Fibroblast of upper back skin (primary cell): Measurements from ENCODE around the gene IL22RA1.
A peak's percentile ranks its signal among the peaks of the same experiment; 100 is the strongest.

ENCODE experiments used
- DNase-seq: peaks from one replicate; pipeline ENCODE4 v3.0.0-alpha.2; 2013

The IL22RA1 gene

GRCh38 chr1:24096009-24096738 is 46.8 kb downstream of the IL22RA1 start:
- DNase-seq, result no peak

- no peak for DNase-seq
Observed at GRCh38 chr1:24095140-24095859, 47.6 kb downstream of the IL22RA1 start.

GRCh38 chr1:24094554-24094953 is 48.4 kb downstream of the IL22RA1 start:
- no peak for DNase-seq

- DNase-seq, result no peak
Observed at GRCh38 chr1:24093732-24094131, 49.2 kb downstream of the IL22RA1 start.

- DNase-seq, result no peak
Observed at GRCh38 chr1:24092979-24093378, 50.0 kb downstream of the IL22RA1 start.

DNA sequence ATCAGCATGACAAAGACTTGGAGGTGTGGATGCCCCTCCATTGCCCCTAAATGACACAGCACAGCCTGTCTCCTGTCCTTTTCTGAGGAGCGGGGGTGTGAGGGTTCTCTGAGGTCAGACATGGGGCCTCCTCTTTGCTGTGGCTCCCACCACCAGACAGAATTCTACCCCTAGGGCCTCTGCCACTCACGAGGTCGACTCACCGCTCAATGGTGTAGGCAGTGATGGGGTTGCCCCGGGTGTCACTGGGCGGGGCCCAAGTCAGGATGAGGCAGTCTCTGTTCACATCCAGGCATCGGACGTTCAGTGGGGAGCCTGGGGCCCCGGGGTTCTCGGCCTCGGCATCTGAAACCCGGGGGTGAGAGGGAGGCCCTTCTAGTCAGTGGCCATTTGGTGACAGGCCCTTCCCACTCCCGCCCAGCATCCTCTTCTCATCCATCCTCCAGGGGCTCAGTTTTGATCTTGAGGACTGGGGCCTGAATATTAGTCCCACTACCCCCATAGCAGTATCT is 50.9 kb downstream of the IL22RA1 start:
- no peak for DNase-seq

DNA sequence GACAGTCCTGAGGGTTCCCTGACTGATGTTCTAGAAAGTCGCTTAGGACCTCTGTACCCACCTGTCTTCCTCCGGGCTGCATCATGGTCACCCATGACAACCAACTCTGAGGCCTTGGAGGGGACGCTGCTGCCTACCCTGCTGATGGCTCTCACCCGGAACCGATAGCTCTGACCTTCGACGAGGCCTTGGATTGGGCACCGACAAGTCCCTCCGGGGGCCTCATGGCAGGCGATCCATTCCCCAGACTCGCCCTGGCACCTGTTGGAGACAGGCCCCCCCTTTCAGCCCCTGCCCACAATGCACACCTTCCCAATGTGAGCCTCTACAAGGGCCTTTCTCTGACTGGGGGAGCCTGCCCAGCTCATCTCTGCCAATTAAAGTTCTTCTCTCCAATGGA is 52.2 kb downstream of the IL22RA1 start:
- DNase-seq, result no peak

GRCh38 chr1:24089743-24090555 is 53.0 kb downstream of the IL22RA1 start:
- no peak for DNase-seq

GRCh38 chr1:24089027-24089742 is 53.8 kb downstream of the IL22RA1 start:
- DNase-seq, result no peak

DNA sequence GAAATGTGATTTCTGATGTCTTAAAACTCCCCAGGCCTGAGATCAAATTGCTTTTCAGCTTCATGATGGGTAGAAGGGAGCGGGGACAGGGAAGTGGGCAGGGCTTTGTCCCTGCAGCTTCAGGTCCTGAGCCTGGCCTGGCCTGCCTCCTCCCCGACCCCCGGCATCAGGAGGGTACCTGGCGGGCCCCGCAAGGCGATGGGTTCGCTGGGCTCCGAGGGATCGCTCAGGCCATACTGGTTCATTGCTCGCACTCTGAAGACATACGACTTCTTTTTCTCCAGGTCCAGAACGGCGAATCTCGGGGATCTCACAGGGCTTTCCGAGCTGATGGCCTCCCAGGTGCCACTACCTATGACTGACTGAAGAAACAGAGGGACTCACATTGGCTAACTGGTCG is 56.5 kb downstream of the IL22RA1 start:
- DNase-seq, result no peak

- DNase-seq, result peak; percentile 20
Observed at GRCh38 chr1:24085546-24085945, 57.4 kb downstream of the IL22RA1 start.

- no peak for DNase-seq
Observed at GRCh38 chr1:24085007-24085406, 57.9 kb downstream of the IL22RA1 start.

- DNase-seq, result no peak
Observed at GRCh38 chr1:24084050-24084449, 58.9 kb downstream of the IL22RA1 start.

DNA sequence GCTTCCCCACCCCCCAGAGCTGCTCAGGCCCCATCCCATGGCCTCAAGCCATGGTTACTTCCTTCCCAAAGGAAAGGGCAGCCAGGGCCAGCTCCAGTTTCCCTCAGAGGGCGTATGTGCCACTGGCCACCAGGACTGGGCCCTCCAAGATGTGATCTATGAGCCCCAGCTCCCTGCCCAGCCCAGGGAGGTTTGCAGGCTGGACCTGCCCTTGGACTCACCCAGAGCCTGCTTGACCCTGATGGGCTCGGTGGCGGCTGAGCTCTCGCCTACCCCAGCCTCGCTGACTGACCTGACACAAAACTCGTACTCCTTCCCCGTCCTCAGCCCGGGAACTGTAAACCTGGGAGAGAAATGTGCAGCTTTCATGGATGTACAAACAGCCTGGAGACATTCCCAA is 60.6 kb downstream of the IL22RA1 start:
- DNase-seq, result no peak

DNA sequence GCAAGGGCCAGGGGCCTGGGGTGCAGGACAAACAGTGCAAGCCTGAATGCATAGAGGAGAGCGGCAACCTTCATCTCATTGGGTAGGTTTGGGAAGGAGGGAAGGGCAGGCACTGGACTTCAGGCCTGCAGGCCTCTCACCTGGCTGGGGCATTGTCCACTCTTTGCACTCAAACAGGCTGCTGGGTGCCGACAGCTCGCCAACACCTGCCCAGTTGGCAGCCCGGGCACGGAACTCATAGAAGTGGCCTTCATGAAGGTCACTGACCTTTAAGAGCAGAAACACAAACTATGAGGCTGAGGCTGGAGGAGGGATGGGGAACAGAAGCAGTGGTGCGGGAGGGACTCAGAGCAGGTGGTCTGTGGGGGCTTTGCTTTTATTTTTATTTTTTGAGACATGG is 61.8 kb downstream of the IL22RA1 start:
- no peak for DNase-seq

DNA sequence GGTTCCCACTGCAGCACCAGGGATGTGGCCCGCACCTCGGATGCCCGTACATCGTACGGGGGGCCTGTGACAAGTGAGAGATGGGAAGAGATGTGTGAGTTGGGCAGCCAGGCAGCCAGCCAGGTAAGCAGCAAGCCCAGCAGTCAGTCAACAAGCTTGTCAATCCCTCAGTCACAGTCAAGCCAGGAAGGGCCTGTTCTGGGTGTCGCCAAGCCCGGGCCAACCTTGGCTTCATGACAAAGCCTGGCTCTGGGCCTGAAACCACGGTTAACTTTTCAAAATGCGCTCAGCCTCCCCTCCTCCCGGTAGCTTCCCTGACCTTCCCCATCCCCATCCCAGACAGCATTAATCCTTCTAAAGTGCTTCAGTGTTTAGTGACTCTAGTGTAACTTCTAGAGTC is 62.8 kb downstream of the IL22RA1 start:
- no peak for DNase-seq

DNA sequence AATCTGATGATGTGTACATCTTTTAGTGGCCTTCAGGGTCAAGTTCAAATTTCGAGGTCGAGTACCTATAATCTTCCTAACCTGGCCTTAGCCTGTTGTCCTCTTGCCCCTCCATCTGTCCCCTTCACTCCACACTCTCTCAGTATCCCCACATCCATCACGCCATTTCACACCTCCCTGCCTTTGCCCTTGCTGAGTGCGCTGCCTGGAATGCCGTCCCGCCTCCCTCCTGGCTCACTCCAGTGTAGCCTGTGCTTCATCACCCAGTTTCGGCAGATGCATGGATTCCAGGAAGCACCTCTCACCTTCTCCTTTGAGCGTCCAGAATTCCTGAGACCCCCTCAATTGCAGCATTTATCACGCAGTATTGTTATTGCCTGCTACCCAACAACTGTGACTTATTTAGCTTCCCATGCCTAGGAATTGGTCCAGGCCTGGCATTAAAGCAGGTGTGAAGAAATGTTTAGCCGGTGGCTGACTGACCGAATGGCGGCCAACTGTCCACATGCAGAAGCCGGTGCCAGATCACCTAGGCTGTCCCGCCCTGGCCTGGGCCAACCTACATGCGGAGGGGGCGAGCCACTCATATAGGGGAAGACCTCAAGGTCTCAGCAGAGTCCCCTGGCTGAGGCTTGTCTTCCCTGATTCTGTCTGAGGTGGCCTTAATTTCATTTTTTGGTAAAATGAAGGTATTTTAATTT is 65.5 kb downstream of the IL22RA1 start:
- DNase-seq, result no peak

DNA sequence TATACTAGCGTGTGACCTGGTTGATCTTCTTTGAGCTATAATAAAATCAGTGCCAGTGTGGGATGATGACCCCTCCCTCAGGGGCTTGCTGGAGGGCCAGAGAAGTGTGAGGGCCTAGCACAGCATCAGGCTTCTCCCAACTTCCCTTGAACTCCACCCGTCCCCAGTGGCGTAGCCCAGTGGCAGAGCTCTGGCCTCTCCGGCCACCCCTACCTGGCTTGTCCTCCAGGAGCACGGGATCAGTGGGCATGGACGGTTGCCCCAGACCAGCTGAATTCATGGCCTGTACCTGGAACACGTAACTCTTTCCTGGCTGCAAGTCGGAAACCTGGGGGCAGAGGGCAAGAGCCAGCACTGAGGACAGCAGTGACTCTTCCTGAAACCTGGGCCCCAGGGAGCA is 67.0 kb downstream of the IL22RA1 start:
- DNase-seq, result no peak

- DNase-seq, result no peak
Observed at GRCh38 chr1:24075590-24075854, 67.4 kb downstream of the IL22RA1 start.

DNA sequence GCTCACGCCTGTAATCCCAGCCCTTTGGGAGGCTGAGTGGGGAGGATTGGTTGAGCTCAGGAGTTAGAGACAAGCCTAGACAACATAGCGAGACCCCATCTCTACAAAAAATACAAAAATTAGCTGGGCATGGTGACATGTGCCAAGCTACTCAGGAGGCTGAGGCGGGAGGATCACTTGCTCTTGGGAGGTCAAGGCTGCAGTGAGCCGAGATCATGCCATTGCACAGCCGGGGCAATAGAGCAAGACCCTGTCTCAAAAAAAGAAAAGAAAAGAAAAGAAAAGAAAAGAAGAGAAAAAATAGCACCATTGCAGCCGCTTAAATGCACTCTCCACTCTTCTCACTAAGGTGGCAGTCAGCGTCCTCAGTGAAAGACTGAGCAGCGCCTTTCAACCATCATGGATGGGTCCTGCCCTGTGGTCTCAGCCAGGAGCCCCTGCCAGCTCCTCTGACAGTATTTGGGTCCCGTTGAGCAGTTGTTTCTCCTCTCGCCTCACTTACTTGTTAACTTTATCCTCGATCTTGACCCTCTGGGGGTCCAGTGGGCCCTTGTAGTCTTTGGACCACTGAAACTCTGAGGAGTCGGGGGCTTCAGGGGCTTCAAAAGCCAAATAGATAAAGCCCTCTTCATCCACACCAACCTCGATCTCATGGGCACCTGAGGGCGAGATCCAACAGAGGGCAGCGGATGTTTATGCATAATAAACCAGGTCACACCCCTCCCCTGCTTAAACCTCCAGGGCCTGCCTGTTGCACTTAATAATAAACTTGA is 67.9 kb downstream of the IL22RA1 start:
- no peak for DNase-seq

GRCh38 chr1:24074196-24074595 is 68.7 kb downstream of the IL22RA1 start:
- no peak for DNase-seq

GRCh38 chr1:24071941-24072340 is 71.0 kb downstream of the IL22RA1 start:
- no peak for DNase-seq
